ENCODE results near the gene CFAP53.

The CFAP53 gene

GRCh38 chr18:50187659-50188058 is 78.6 kb downstream of the CFAP53 start:
- ChIA-PET CTCF (no interaction called here), POLR2A (no interaction called here)

DNA sequence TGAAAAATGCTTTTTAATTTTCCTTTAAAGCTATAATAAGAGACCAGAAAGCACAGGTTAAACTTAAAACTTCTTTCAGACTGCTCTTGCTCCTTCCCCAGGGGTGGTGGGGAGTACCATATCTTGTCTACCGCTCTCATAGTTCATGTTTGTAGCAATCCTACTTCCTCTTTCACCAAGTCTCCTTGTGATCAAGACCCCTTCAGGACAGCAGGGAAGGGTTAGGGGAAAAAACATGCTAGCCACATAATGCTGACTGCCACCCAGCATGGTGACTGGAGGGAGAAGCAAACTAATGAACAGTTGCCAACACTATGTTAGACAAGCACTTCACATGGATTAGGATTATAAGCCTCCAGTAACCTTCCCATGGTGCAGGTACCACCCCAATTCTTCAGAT is 79.9 kb downstream of the CFAP53 start:
- no peak for DNase-seq (ENCODE audit: extremely low spot score)
- ChIA-PET POLR2A (no interaction called here), CTCF (no interaction called here)
- TF ChIP-seq L3MBTL2 (conservative IDR thresholded peaks at IDR 0.05) (no peak), CTBP1 (IDR thresholded peaks at IDR 0.05; ENCODE audit: borderline replicate concordance) (no peak), SP1 (IDR thresholded peaks at IDR 0.05) (no peak), FOXA1 (IDR thresholded peaks at IDR 0.05) (no peak), ARNT (IDR thresholded peaks at IDR 0.05) (no peak), BHLHE40 (IDR thresholded peaks at IDR 0.05; ENCODE audit: borderline replicate concordance) (no peak), ELF4 (IDR thresholded peaks at IDR 0.05) (no peak), SUZ12 (IDR thresholded peaks at IDR 0.05) (no peak), ZNF384 (IDR thresholded peaks at IDR 0.05) (no peak), NFRKB (IDR thresholded peaks at IDR 0.05) (no peak)
- TF ChIP-seq, protein P1, sequence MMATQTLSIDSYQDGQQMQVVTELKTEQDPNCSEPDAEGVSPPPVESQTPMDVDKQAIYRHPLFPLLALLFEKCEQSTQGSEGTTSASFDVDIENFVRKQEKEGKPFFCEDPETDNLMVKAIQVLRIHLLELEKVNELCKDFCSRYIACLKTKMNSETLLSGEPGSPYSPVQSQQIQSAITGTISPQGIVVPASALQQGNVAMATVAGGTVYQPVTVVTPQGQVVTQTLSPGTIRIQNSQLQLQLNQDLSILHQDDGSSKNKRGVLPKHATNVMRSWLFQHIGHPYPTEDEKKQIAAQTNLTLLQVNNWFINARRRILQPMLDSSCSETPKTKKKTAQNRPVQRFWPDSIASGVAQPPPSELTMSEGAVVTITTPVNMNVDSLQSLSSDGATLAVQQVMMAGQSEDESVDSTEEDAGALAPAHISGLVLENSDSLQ (IDR thresholded peaks at IDR 0.05): no peak

More at GRCh38 chr18:50187659-50188058, 78.6 kb downstream of the CFAP53 start:
- TF ChIP-seq LEF1 (IDR thresholded peaks at IDR 0.05; ENCODE audit: borderline replicate concordance): no peak
- TF ChIP-seq HDGF (IDR thresholded peaks at IDR 0.05; ENCODE audit: borderline replicate concordance): no peak
- no peak for TF ChIP-seq FOXM1 (IDR thresholded peaks at IDR 0.05; ENCODE audit: borderline replicate concordance)
- no peak for TF ChIP-seq ELF4 (IDR thresholded peaks at IDR 0.05)
- no peak for TF ChIP-seq FOXA1 (IDR thresholded peaks at IDR 0.05)
- TF ChIP-seq, protein P1 (IDR thresholded peaks at IDR 0.05): no peak
- TF ChIP-seq SP1 (IDR thresholded peaks at IDR 0.05): no peak
- TF ChIP-seq TARDBP (IDR thresholded peaks at IDR 0.05): no peak
- no peak for TF ChIP-seq L3MBTL2 (conservative IDR thresholded peaks at IDR 0.05)
- no peak for TF ChIP-seq NFRKB (IDR thresholded peaks at IDR 0.05)
- no peak for TF ChIP-seq ZNF384 (IDR thresholded peaks at IDR 0.05)
- TF ChIP-seq SUZ12 (IDR thresholded peaks at IDR 0.05): no peak
- DNase-seq (ENCODE audit: extremely low spot score): no peak

GRCh38 chr18:50183556-50183955 is 82.7 kb downstream of the CFAP53 start:
- TF ChIP-seq FOXM1 (IDR thresholded peaks at IDR 0.05; ENCODE audit: borderline replicate concordance): no peak
- TF ChIP-seq L3MBTL2 (conservative IDR thresholded peaks at IDR 0.05): no peak
- no peak for TF ChIP-seq HDGF (IDR thresholded peaks at IDR 0.05; ENCODE audit: borderline replicate concordance)
- TF ChIP-seq CTBP1 (IDR thresholded peaks at IDR 0.05; ENCODE audit: borderline replicate concordance): no peak
- TF ChIP-seq, protein P1 (IDR thresholded peaks at IDR 0.05): no peak
- TF ChIP-seq TARDBP (IDR thresholded peaks at IDR 0.05): no peak
- no peak for TF ChIP-seq SP1 (IDR thresholded peaks at IDR 0.05)
- TF ChIP-seq ELF4 (IDR thresholded peaks at IDR 0.05): no peak
- TF ChIP-seq LEF1 (IDR thresholded peaks at IDR 0.05; ENCODE audit: borderline replicate concordance): no peak
- no peak for TF ChIP-seq FOXA1 (IDR thresholded peaks at IDR 0.05)
- TF ChIP-seq NFRKB (IDR thresholded peaks at IDR 0.05): no peak
- TF ChIP-seq BHLHE40 (IDR thresholded peaks at IDR 0.05; ENCODE audit: borderline replicate concordance): no peak
- no peak for TF ChIP-seq ZNF384 (IDR thresholded peaks at IDR 0.05)
- no peak for TF ChIP-seq SUZ12 (IDR thresholded peaks at IDR 0.05)
- TF ChIP-seq ARNT (IDR thresholded peaks at IDR 0.05): no peak
- ChIA-PET CTCF (no interaction called here), POLR2A (no interaction called here)
- DNase-seq (ENCODE audit: extremely low spot score): no peak

GRCh38 chr18:50182511-50182910 is 83.8 kb downstream of the CFAP53 start:
- POLR2A ChIA-PET: no interaction called here
- no peak for DNase-seq (ENCODE audit: extremely low spot score)
- no peak for TF ChIP-seq ARNT (IDR thresholded peaks at IDR 0.05)
- TF ChIP-seq HDGF (IDR thresholded peaks at IDR 0.05; ENCODE audit: borderline replicate concordance): no peak
- no peak for TF ChIP-seq SUZ12 (IDR thresholded peaks at IDR 0.05)
- TF ChIP-seq L3MBTL2 (conservative IDR thresholded peaks at IDR 0.05): no peak
- no peak for TF ChIP-seq FOXM1 (IDR thresholded peaks at IDR 0.05; ENCODE audit: borderline replicate concordance)
- no peak for TF ChIP-seq ZNF384 (IDR thresholded peaks at IDR 0.05)
- no peak for TF ChIP-seq FOXK2 (IDR thresholded peaks at IDR 0.05)
- TF ChIP-seq BHLHE40 (IDR thresholded peaks at IDR 0.05; ENCODE audit: borderline replicate concordance): no peak
- TF ChIP-seq TARDBP (IDR thresholded peaks at IDR 0.05): no peak
- no peak for TF ChIP-seq SP1 (IDR thresholded peaks at IDR 0.05)
- no peak for TF ChIP-seq NFRKB (IDR thresholded peaks at IDR 0.05)
- TF ChIP-seq, protein P1 (IDR thresholded peaks at IDR 0.05): no peak
- TF ChIP-seq CTBP1 (IDR thresholded peaks at IDR 0.05; ENCODE audit: borderline replicate concordance): no peak
- no peak for TF ChIP-seq ELF4 (IDR thresholded peaks at IDR 0.05)
- TF ChIP-seq LEF1 (IDR thresholded peaks at IDR 0.05; ENCODE audit: borderline replicate concordance): no peak
- CTCF ChIA-PET: no interaction called here

GRCh38 chr18:50181590-50181989 is 84.7 kb downstream of the CFAP53 start:
- no peak for DNase-seq (ENCODE audit: extremely low spot score)
- no peak for TF ChIP-seq ZNF384 (IDR thresholded peaks at IDR 0.05)
- TF ChIP-seq CTBP1 (IDR thresholded peaks at IDR 0.05; ENCODE audit: borderline replicate concordance): no peak
- no peak for TF ChIP-seq HDGF (IDR thresholded peaks at IDR 0.05; ENCODE audit: borderline replicate concordance)
- no peak for TF ChIP-seq NFRKB (IDR thresholded peaks at IDR 0.05)
- no peak for TF ChIP-seq ARNT (IDR thresholded peaks at IDR 0.05)
- no peak for TF ChIP-seq FOXA1 (IDR thresholded peaks at IDR 0.05)
- no peak for TF ChIP-seq SP1 (IDR thresholded peaks at IDR 0.05)
- TF ChIP-seq FOXM1 (IDR thresholded peaks at IDR 0.05; ENCODE audit: borderline replicate concordance): no peak
- TF ChIP-seq, protein P1 (IDR thresholded peaks at IDR 0.05): no peak
- TF ChIP-seq SUZ12 (IDR thresholded peaks at IDR 0.05): no peak
- TF ChIP-seq BHLHE40 (IDR thresholded peaks at IDR 0.05; ENCODE audit: borderline replicate concordance): no peak
- no peak for TF ChIP-seq TARDBP (IDR thresholded peaks at IDR 0.05)
- no peak for TF ChIP-seq FOXK2 (IDR thresholded peaks at IDR 0.05)
- TF ChIP-seq L3MBTL2 (conservative IDR thresholded peaks at IDR 0.05): no peak
- no peak for TF ChIP-seq ELF4 (IDR thresholded peaks at IDR 0.05)
- no peak for TF ChIP-seq LEF1 (IDR thresholded peaks at IDR 0.05; ENCODE audit: borderline replicate concordance)
- ChIA-PET CTCF (interaction anchor here (1.3 kb wide), 1 partner anchor 13 kb away, joined by 4 read pairs; the partner anchor contains the start of gene MYO5B), POLR2A (no interaction called here)
